Measurements from ENCODE around the gene CACNA1I. TPM values are rescaled to one million over a fixed set of nuclear protein-coding genes. Genes with fewer than 3 reads are reported as not detected.

Gene CACNA1I
- total RNA-seq, 1 donor from 2014 or later = 0.02 TPM

- Mint-ChIP-seq H3K27ac (ENCODE audit: unreplicated experiment) (no peak overlapping the region), H3K27me3 (ENCODE audit: low read depth) (peaks cover 7% of the 10 kb centered on the region), H3K4me1 (ENCODE audit: low read depth) (peaks cover 2% of the 10 kb centered on the region), H3K4me3 (ENCODE audit: unreplicated experiment) (no peak overlapping the region), H3K36me3 (ENCODE audit: low read depth) (no peaks in the 10 kb centered on the region), H3K9me3 (ENCODE audit: low read depth) (no peaks in the 10 kb centered on the region)
- TF ChIP-seq, protein P1, sequence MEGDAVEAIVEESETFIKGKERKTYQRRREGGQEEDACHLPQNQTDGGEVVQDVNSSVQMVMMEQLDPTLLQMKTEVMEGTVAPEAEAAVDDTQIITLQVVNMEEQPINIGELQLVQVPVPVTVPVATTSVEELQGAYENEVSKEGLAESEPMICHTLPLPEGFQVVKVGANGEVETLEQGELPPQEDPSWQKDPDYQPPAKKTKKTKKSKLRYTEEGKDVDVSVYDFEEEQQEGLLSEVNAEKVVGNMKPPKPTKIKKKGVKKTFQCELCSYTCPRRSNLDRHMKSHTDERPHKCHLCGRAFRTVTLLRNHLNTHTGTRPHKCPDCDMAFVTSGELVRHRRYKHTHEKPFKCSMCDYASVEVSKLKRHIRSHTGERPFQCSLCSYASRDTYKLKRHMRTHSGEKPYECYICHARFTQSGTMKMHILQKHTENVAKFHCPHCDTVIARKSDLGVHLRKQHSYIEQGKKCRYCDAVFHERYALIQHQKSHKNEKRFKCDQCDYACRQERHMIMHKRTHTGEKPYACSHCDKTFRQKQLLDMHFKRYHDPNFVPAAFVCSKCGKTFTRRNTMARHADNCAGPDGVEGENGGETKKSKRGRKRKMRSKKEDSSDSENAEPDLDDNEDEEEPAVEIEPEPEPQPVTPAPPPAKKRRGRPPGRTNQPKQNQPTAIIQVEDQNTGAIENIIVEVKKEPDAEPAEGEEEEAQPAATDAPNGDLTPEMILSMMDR (IDR thresholded peaks at IDR 0.05) = no peak
- DNase-seq (ENCODE audit: low spot score) = no peak
These were observed 80.8 kb downstream of the CACNA1I start for GRCh38 chr22:39651053-39651996.

GRCh38 chr22:39652990-39653786 is 82.6 kb downstream of the CACNA1I start:
- Mint-ChIP-seq H3K27me3 (ENCODE audit: low read depth) (peaks cover 21% of the 10 kb centered on the region), H3K27ac (ENCODE audit: unreplicated experiment) (no peak overlapping the region), H3K4me1 (ENCODE audit: low read depth) (peaks cover 2% of the 10 kb centered on the region), H3K36me3 (ENCODE audit: low read depth) (no peaks in the 10 kb centered on the region), H3K9me3 (ENCODE audit: low read depth) (no peaks in the 10 kb centered on the region), H3K4me3 (ENCODE audit: unreplicated experiment) (no peak overlapping the region)
- TF ChIP-seq, protein P1 (IDR thresholded peaks at IDR 0.05) = no peak
- no peak for DNase-seq (ENCODE audit: low spot score)

- Mint-ChIP-seq H3K9me3 (ENCODE audit: low read depth) (no peaks in the 10 kb centered on the region), H3K27ac (ENCODE audit: unreplicated experiment) (no peak overlapping the region), H3K4me3 (ENCODE audit: unreplicated experiment) (no peak overlapping the region), H3K27me3 (ENCODE audit: low read depth) (peaks cover 27% of the 10 kb centered on the region), H3K4me1 (ENCODE audit: low read depth) (peaks cover 2% of the 10 kb centered on the region), H3K36me3 (ENCODE audit: low read depth) (no peaks in the 10 kb centered on the region)
- TF ChIP-seq, protein P1 (IDR thresholded peaks at IDR 0.05) = no peak
- no peak for DNase-seq (ENCODE audit: low spot score)
These were observed 83.2 kb downstream of the CACNA1I start for GRCh38 chr22:39653787-39654077.

GRCh38 chr22:39654131-39654926 is 83.8 kb downstream of the CACNA1I start:
- Mint-ChIP-seq H3K27me3 (ENCODE audit: low read depth) (peaks cover 33% of the 10 kb centered on the region), H3K27ac (ENCODE audit: unreplicated experiment) (no peak overlapping the region), H3K4me1 (ENCODE audit: low read depth) (peaks cover 2% of the 10 kb centered on the region), H3K36me3 (ENCODE audit: low read depth) (no peaks in the 10 kb centered on the region), H3K9me3 (ENCODE audit: low read depth) (no peaks in the 10 kb centered on the region), H3K4me3 (ENCODE audit: unreplicated experiment) (no peak overlapping the region)
- TF ChIP-seq, protein P1 (IDR thresholded peaks at IDR 0.05) = no peak
- no peak for DNase-seq (ENCODE audit: low spot score)
